ENCODE results near the gene PARVB.
A peak's percentile ranks its signal among the peaks of the same experiment; 100 is the strongest.

The PARVB gene

GRCh38 chr22:44024288-44024921 is at the start of gene PARVB:
Gene PARVB, plus strand, starts transcription at chr22:44024302. Its CDS starts 38 bp downstream, at chr22:44024340.
- DNase-seq: no peak

- no peak for DNase-seq
These were observed 49.1 kb upstream of the PARVB start for GRCh38 chr22:43975041-43975440.

DNA sequence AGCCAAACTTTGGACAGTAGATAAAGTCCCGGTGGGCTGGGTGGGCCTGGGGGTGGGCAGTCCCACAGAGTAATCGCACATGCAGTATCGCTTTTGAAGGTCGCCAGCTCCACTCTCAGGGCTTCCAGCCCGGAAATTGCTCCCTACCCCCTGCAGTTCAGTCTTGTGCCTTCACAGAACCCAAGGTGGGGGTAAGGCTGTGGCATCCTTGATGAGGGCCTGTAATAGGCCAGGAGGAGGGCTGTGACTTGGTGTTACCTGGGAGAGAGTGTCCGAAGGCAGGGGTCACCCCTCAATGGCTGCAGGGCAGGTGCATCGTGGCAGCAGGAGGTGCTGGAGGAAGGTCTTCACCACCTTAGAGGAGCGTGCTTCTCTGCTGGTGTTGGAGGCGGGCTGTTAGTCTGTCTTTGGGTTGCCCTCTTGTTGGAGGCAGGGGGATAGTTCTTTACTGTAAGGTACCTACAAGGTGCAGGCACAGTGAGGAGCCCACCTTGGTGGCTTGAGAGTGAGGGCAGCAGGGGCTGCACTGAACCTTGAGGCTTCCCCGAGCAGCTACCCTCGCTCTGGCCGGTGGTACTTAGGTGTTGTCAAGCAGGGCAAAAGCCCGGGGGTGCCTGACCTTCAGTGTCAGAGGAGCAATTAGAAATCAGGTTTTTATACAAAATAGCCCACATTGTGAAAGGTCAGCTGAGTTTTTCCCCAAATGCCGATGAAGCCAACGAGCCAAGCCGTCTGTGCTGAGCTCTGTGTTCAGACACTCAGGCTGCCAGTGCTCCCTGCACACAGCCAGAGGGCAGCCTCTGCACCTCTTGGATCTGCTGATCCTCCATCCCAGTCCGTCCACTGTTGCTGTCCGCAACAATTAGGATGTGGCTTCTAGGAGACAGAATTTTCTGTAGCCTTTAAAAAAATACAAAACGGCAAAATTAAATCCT is 47.0 kb upstream of the PARVB start:
- no peak for DNase-seq

DNA sequence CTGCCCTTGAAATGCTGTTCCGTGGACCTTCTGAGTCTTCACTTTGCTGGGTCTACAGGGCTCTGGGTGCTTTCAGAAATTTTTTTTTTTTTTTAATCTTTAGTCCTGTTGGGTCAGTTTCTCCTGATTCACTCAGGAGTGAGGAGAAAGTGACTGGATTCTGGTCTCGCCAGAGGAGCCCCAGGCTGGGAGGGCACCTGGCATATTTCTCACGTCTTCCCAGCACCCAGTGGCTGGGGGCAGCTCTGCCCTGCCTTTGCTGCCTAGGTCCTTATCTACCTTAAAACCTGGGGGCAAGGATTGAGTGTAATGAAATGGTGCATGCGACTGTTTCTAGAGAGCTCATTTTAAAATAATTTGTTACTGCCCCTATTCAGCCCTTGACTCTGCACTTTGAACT is 45.5 kb upstream of the PARVB start:
- DNase-seq: no peak

GRCh38 chr22:43980579-43980978 is 43.5 kb upstream of the PARVB start:
- DNase-seq: no peak

GRCh38 chr22:43980996-43981395 is 43.1 kb upstream of the PARVB start:
- DNase-seq: no peak

GRCh38 chr22:43983808-43984207 is 40.3 kb upstream of the PARVB start:
- no peak for DNase-seq

- no peak for DNase-seq
These were observed 38.6 kb upstream of the PARVB start for GRCh38 chr22:43985532-43985931.

DNA sequence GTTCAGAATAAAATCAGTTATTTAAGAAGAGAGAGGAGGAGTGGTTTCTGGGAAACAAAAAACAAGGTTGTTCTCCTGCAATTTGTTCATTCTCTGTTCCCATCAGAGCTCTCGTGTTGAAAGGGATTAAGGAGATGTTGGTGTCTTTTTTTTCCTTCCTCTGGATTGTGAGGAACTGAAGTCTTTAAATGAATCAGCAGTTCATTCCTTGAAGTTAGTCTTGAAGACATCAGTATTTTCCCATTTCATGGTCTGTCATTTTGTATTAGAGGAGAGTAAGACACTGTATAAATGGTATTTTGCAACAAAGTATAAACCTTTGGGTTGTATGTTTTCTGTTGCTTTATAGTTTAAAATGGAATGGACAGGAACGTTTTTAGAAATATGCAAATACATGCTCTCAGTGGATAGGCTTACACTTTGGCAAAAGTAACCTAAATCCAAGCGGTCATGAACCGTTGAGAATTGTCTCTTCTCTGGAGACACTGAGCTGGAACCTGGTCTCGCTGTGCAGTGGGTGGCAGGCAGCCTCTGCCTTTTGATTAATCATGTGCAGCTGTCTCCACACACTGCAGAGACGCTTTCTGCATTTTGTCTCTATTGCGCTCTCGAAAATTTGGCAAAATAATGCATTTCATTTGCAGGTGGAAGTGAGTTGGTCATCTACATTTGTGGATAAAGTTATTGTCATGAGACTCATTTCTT is 35.8 kb upstream of the PARVB start:
- DNase-seq: no peak

DNA sequence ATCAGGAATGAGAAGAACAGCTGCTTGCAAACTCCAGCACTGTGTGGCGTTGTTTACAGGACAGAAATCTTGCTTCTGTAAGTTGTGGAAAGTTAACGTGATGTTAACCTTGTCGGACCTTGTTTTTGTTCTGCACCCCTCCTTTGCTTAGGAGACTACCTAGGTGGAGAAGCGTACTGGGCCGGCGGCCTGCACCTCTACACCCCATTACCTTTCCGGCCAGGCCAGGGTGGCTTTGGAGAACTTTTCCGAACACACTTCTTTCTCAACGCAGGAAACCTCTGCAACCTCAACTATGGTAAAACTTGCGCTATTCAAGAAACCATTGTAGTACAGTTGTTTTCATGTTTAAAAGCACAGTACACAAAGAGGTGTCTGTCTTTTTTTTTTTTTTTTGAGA is 35.1 kb upstream of the PARVB start:
- no peak for DNase-seq

GRCh38 chr22:43990044-43990443 is 34.1 kb upstream of the PARVB start:
- DNase-seq: no peak

DNA sequence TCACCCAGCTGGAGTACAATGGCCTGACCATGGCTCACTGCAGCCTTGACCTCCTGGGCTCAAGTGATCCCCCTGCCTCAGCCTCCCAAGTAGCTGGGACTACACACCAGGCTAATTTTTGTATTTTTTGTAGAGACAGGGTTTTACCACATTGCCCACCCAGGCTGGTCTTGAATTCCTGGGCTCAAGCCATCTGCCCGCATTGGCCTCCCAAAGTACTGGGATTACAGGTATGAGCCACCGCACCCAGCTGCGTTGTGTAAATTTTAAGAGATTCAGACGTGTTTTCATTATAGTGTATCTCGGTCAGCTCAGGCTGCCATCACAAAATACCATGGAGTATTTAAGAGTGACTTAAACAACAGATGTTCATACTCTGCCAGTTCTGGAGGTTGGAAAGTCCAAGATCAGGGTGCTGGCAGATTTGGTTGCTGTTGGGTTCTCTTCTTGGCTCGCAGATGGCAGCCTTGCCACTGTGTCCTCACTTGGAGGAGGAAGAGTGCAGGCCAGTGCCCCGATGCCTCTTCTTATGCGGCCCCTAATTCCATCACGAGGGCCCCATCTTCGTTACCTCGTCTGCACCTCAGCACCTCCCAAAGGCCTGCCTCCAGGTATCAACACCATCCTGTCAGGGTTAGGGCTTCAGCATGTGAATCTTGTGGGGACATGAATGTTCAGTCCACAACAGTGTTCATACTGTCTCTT is 32.6 kb upstream of the PARVB start:
- no peak for DNase-seq

GRCh38 chr22:43992331-43992821 is 31.7 kb upstream of the PARVB start:
- peak; percentile 1 for DNase-seq

DNA sequence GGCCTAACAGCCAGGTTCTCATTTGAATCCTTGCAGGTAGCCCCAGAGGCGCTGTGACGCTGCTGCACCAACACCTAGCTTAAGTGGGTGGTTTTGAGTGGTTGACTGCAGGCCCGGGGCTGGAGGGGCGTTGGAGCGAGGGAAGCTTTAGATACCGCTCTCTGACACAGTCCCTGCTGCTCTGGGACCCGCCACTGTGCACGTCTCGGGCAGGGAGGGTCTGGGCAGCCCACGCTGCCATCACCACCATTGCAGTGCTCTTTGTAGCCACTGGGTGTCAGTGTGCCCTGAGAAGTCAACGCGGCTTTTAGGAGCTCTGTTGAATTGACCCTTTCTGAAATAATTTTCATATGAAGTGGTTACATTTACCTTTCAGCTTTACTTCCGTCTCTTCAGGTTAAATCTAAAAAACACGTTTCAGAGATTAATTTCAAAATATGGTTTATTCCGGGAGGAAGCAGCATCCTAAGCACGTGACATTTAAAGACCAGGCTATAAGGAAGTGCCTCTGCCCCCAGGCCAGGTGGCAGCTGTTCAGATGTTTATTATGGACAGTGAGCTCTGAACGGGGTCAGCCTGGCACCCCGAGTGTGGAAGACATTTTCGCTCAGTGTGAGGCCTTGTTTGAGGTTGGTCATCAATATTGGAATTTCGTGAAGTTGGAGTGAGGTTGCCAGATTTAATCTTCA is 30.9 kb upstream of the PARVB start:
- DNase-seq: peak; percentile 45

GRCh38 chr22:43994006-43994405 is 30.1 kb upstream of the PARVB start:
- DNase-seq: no peak

- DNase-seq: no peak
These were observed 29.7 kb upstream of the PARVB start for GRCh38 chr22:43994416-43994815.

GRCh38 chr22:43995057-43995685 is 28.9 kb upstream of the PARVB start:
- no peak for DNase-seq

DNA sequence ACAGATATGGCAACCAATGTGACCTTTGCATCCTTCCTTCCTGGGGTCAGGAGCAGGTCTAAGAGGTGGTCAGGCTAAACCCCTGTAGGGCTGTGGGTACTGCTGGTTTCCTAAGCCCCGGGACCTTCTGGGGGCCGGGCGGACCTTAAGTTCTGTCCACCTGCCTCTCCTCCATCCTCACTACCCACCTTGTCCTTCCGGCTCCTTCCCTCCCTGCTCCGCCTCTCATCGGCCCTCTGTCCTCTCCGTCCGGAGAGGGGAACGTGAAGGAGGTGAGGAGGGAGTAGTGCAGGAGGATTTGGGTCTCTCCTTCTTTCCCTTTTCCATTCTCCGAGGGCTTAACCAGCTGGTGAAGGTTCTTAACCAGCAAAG is 28.3 kb upstream of the PARVB start:
- no peak for DNase-seq

GRCh38 chr22:43996170-43996980 is 27.7 kb upstream of the PARVB start:
- no peak for DNase-seq

- DNase-seq: no peak
These were observed 27.2 kb upstream of the PARVB start for GRCh38 chr22:43996981-43997265.

DNA sequence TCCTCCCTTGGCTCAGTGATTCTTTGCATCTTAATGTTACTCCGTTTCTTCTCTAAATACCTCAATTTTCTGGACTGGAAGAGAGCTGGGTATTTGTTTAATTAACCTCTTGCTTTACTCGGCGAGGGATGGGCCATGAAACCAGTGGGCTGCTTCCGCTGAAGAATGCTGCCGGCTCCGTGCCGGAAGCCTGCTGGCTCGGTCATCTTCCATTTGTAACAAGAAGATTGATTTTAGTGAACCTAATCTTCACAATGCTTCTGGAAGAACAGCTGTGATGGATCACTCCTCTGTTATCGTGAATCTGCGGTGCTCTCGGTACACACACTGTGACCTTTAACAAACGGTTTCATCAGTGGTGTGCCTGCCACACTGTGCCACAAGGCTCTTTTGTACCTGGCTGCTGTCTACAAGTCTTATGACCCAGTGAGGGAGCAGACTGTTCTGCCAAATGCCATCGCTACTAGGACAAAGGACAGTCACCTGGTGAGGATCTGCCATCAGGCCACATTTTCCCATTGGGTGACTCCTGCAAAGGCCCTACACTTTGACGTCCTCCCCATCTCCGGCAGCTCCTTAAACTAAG is 25.3 kb upstream of the PARVB start:
- DNase-seq: no peak
